ENCODE data around the gene BMI1. TPM values are rescaled to one million over a fixed set of nuclear protein-coding genes. Genes with fewer than 3 reads are reported as not detected.

The BMI1 gene
- total RNA-seq, 4 donors from 2014 or later: 50.2 to 85.7 (median 64.7) TPM

DNA sequence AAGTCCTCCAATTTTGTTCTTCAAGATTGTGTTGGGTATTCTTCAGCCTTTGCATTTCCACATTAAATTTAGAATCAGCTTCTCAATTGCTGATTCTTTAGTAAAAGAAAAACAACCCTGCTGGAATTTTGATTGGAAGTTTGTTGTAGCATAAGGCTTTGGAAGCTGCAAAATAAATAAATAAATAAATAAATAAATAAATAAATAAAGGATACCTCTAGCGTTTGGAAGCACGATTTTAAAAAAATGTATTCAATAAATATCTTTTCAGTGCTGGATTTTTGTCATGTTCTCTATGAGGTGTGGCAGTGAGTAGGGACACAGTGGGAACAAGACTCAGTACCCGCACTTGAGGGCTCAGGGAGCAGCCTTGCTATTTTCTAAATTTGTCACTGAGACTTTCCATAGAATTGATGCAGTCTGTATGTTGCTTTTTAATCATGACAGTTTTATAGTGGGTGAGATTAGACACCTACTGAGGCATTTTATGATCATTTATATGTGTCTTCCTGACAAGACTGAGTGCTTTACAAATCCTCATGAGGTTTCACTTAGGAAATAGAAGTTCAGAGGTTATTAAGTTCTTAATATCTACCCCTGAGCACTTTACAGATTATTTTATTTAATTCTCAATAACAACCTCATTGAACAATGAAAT lies 27.0 kb upstream of the BMI1 start:
- intact Hi-C loops (cut with DNase I; ENCODE audit: low total_unique reads): no loop called here
- Histone ChIP-seq H3K27me3 (no peaks in the 10 kb centered on the region), H3K4me3 (no peak overlapping the region), H3K4me1 (no peaks in the 10 kb centered on the region), H3K36me3 (no peaks in the 10 kb centered on the region), H3K27ac (no peak overlapping the region), H3K9me3 (no peaks in the 10 kb centered on the region)
- no peak for DNase-seq
- TF ChIP-seq, protein P1, sequence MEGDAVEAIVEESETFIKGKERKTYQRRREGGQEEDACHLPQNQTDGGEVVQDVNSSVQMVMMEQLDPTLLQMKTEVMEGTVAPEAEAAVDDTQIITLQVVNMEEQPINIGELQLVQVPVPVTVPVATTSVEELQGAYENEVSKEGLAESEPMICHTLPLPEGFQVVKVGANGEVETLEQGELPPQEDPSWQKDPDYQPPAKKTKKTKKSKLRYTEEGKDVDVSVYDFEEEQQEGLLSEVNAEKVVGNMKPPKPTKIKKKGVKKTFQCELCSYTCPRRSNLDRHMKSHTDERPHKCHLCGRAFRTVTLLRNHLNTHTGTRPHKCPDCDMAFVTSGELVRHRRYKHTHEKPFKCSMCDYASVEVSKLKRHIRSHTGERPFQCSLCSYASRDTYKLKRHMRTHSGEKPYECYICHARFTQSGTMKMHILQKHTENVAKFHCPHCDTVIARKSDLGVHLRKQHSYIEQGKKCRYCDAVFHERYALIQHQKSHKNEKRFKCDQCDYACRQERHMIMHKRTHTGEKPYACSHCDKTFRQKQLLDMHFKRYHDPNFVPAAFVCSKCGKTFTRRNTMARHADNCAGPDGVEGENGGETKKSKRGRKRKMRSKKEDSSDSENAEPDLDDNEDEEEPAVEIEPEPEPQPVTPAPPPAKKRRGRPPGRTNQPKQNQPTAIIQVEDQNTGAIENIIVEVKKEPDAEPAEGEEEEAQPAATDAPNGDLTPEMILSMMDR (IDR thresholded peaks at IDR 0.05): no peak
- TF ChIP-seq POLR2A (IDR thresholded peaks at IDR 0.05): no peak

DNA sequence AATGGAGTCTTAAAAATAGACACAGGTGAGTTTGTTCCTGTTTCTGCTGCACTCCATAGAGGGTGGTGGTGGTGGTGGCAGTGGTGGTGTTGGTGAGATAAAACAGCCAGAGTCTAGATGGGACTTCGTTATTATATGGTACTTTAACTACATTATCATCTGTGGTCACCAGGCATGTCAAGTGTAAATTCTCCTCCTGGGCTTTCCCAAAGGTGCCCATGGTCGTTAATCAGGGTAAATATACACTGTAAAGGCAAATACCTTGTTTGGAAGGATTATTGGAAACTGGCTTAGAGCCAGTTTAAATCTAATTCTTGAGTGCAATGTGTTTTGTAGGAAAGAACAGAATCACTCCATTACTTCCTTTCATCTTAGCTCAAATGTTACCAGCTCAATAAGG lies 26.2 kb upstream of the BMI1 start:
- TF ChIP-seq POLR2A (IDR thresholded peaks at IDR 0.05): no peak
- TF ChIP-seq, protein P1 (IDR thresholded peaks at IDR 0.05): no peak
- DNase-seq: no peak
- intact Hi-C loops (cut with DNase I; ENCODE audit: low total_unique reads): no loop called here
- no peaks in the 10 kb centered on the region for H3K4me1 ChIP-seq
- no peaks in the 10 kb centered on the region for H3K9me3 ChIP-seq
- no peak overlapping the region for H3K27ac ChIP-seq
- H3K36me3 ChIP-seq: no peaks in the 10 kb centered on the region
- H3K4me3 ChIP-seq: no peak overlapping the region
- no peaks in the 10 kb centered on the region for H3K27me3 ChIP-seq

DNA sequence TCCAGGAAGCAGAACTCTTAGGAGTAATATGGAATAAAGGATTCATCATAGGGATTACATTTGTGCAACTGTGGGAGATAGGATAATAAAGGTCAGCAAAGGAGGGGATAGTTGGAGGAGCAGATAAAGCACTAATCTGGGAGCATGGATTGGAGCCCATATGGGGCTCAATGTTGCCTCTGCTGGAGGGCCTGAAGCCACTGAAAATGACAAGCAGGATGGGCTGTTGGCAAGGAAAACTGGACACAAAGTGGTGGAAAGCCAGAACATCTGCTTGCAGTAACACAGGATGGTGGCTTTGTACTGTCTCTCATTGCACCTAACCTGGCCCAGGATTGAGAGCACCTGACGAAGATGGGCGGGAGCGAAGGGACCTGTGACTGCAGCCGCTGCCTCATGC lies 19.7 kb upstream of the BMI1 start:
- no peaks in the 10 kb centered on the region for H3K27me3 ChIP-seq
- no peak overlapping the region for H3K4me3 ChIP-seq
- intact Hi-C loops (cut with DNase I; ENCODE audit: low total_unique reads): no loop called here
- no peaks in the 10 kb centered on the region for H3K36me3 ChIP-seq
- H3K27ac ChIP-seq: no peak overlapping the region
- no peaks in the 10 kb centered on the region for H3K9me3 ChIP-seq
- TF ChIP-seq, protein P1 (IDR thresholded peaks at IDR 0.05): no peak
- no peak for TF ChIP-seq POLR2A (IDR thresholded peaks at IDR 0.05)
- no peak for DNase-seq
- H3K4me1 ChIP-seq: no peaks in the 10 kb centered on the region

DNA sequence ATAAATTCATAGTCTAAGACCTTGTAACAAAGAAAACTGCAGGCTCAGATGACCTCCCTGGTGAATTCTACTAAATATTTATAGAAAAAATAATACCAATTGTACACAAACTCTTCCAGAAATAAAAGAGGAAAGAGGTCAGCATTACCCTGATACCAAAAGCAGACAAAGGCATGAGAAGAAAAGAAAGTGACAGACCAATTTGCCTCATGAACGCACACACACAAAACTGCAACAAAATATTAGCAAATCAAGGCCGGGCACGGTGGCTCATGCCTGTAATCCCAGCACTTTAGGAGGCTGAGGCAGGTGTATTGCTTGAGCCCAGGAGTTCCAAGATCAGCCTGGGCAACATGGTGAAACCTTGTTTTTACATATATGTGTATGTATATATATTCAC lies 17.4 kb upstream of the BMI1 start:
- Histone ChIP-seq H3K27me3 (peaks cover 0 to 9% of the 10 kb centered on the region in 2 donors), H3K9me3 (no peaks in the 10 kb centered on the region), H3K4me3 (no peak overlapping the region), H3K27ac (no peak overlapping the region), H3K4me1 (no peaks in the 10 kb centered on the region), H3K36me3 (no peaks in the 10 kb centered on the region)
- intact Hi-C loops (cut with DNase I; ENCODE audit: low total_unique reads): no loop called here
- TF ChIP-seq, protein P1 (IDR thresholded peaks at IDR 0.05): no peak
- TF ChIP-seq POLR2A (IDR thresholded peaks at IDR 0.05): no peak
- DNase-seq: no peak

DNA sequence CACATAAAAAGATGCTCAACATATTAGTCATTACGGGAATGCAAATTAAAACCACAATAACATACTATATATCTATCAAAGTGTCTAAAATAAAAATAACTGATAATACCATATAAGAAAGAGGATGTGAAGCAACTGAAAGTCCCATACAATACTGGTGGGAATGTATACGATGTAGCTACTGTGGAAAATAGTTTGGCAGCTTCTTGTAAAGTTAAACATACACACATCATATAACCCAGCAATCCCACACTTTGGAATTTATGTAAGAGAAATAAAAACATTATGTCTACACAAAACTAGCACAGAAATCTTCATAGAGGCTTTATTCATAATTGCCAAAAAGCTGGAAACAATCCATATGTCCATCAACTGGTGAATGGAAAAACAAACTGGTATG lies 15.2 kb upstream of the BMI1 start:
- Histone ChIP-seq H3K9me3 (no peaks in the 10 kb centered on the region), H3K4me1 (no peaks in the 10 kb centered on the region), H3K4me3 (no peak overlapping the region), H3K36me3 (no peaks in the 10 kb centered on the region), H3K27me3 (peaks cover 0 to 9% of the 10 kb centered on the region in 2 donors), H3K27ac (no peak overlapping the region)
- no peak for DNase-seq
- TF ChIP-seq, protein P1 (IDR thresholded peaks at IDR 0.05): no peak
- TF ChIP-seq POLR2A (IDR thresholded peaks at IDR 0.05): no peak
- intact Hi-C loops (cut with DNase I; ENCODE audit: low total_unique reads): no loop called here
